Muscle of arm (tissue), 12 donors: ENCODE data around the gene CFAP57. TPM values are rescaled to one million over a fixed set of nuclear protein-coding genes. Genes with fewer than 3 reads are reported as not detected.

Source experiments
- DNase-seq: peaks from one replicate; pipeline ENCODE4 v3.0.0-alpha.2; 2013
- polyA plus RNA-seq, 12 donors: library from polyadenylated mRNA; unstranded; fragments of 120-200 nt; gene quantifications; one replicate each; pipeline ENCODE4 v1.2.1, GENCODE V29; 2013; ENCODE audit not compliant: insufficient read length in 12 of 12

Gene CFAP57
- polyA plus RNA-seq, 12 donors, result 0.12 to 1.5 (median 0.27) TPM; not detected in 3

DNA sequence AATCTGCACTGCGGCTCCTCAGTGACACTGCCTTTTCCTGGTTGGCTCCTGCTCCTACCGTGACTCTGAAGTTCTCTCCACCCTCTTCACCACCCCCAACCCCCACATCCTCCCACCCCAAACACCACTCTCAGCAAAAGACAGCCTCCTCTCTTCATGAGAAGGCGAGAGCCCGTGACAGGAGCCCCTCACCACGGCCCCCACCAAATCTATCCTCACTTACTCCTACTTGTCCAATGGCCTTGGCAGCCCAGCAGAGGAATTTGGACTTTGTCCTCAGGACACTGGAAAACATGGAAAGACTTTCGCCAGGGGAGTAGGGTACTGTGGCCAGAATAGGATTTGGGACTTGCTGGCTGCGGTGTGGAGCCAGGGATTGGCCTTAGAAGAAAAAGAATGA lies 104.5 kb downstream of the CFAP57 start:
- no peak for DNase-seq

DNA sequence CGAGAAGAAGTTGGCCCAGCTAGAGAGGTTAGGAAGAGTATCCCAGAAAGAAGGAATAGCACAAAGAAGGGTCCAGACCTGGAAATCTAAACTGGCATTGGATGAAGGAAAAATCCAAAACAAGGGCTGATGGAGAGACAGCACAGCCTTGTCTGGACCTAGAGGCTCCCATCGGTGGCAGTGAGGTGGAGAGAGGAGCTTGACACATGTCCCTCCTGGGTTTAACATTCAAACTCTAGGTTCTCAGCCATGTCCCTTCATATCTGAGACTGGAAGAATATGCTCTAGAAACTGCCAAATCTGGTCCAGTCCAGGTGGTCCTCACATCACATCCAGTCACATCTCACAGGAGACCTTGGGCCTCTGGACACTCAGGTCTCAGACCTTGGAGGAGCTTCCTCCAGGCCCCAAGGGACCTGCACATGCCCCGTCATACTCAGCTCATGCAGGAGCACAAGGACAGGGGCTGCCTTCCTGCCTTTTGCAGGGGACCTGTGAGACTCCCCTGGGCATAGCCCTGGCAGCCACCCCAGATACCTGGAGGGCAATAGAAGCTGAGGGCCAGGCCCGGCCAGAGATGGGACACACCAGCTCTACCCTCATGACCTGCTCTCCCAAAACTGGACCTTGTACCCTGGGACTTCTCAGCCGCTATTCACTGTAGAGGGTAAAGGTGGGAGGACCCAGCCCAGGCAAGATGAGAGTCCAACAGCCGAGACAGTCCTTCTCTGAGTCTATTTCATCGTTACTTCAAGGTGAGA lies 105.2 kb downstream of the CFAP57 start:
- no peak for DNase-seq

- DNase-seq, result no peak
Measured at GRCh38 chr1:43279161-43279560, 107.0 kb downstream of the CFAP57 start.

- no peak for DNase-seq
Measured at GRCh38 chr1:43279666-43280065, 107.5 kb downstream of the CFAP57 start.

GRCh38 chr1:43280692-43281091 lies 108.6 kb downstream of the CFAP57 start:
- DNase-seq, result no peak

DNA sequence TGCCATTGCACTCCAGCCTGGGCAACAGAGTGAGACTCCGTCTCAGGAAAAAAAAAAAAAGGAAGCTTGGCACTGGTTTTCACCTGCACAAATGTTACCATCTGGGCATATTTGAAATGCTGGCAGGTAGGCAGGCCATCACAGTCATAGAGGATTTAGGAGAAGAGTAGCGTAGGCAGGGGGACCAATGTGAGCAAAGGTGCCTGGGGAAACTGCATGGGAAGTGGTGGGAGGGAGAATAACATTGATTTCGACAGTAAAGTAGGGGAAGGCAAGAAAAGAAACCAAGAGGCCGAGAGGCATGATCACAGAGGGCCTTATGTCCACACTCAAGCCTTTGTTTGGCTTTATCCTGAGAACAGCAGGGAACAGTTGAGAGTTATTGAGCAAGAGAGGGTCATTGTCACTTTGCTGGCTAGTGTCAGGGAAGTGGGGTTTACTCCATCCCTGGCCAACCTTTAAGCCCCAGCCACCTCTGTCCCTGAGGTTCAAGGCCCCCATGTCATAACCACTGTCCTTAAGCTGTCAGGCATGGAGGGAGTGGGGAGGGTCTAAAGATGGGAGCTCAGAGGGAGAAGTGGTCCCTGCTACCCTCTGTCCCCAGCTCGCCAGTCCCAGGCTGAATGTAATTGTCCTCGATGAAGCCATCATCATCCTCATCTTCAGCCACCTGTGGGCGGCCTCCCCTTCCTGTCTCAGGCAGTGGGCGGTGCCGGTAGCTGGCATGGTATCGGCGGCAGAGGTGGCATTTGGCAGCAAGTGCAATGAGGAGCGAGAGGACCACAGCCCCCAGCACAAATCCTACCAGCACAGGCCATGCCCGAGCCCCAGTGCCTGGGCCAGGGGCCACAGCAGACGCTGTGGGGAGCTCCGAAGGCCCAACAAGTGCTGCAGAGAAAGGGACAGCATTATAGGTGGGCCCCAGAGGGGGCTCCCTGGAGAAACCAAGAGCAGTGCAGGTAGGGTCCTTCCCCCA lies 110.4 kb downstream of the CFAP57 start:
- DNase-seq, result no peak

DNA sequence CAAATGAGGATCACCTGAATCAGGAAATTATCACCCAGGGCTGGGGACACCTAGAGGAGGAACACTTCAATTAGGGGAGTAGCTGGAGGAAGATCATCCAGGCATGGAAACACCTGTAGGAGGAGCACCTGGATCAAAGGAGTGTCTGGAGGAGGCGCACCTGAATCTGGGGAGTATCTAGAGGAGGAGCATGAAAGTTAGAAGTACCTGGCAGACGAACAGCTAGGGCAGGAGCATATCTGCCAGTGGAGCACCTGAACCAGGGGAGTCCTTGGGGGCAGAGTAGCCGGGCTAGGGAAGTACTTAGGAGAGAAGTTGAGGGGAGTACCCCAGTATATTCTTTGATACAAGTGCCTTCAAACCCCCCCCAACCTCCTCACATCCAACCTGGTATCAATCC lies 111.9 kb downstream of the CFAP57 start:
- DNase-seq, result no peak

GRCh38 chr1:43284546-43285110 lies 112.5 kb downstream of the CFAP57 start:
- DNase-seq, result no peak

DNA sequence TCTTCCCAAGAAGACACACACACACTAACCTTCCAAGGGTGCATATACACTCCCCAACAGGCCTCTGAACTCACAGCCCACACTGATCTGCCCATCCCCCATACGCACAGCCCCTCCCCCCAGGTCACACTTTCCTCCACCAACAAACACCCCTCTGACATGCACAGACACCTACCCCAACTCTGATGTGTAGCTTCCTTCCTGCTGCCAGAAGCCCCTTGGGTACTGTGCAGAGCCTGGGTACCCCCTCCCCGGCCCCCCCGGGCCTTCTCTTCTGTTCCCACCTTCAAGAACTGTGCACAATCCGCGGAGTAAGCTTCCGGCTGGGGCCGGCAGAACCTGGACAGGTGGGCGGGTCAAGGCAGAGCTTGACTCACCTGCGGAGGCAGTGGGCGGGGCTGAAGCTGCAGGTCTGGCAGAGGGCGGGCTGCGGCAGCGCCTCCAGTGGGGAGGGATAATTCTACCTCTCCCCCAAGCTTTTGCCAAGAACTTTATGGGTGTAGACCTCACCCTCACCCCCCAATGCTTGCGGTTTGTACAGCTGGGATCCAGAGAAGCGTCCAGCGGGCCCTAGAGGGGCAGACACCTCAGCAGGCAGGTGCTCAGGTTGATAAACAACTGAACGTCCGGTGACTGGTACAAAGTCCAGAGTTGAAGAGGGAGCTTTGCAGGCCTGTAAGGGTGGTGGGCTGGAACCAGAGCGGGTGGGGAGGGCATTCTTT lies 113.3 kb downstream of the CFAP57 start, which contains the start of gene C1orf210:
Gene C1orf210, minus strand, starts transcription at position 313 of the 722 bp plus-strand sequence. CDS start 2,311 bp downstream, outside the sequence.
- DNase-seq, result no peak

- DNase-seq, result no peak
Measured at GRCh38 chr1:43286115-43286514, 114.0 kb downstream of the CFAP57 start.

DNA sequence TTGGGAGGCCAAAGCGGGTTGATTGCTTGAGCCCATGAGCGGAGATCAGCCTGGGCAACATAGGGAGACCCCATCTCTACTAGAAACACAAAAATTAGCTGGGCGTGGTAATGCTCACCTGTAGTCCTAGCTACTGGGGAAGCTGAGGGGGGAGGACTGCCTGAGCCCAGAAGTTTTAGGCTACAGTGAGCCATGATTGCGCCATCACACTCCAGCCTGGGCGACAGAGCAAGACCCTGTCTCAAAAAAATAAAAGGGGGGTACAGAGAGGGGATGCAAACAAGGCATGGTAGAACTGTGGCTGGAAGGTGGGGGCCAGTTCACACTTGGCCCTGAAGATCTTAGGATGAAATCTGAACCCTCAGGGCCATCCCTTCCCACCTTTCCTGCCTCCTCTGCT lies 114.4 kb downstream of the CFAP57 start:
- DNase-seq, result no peak

DNA sequence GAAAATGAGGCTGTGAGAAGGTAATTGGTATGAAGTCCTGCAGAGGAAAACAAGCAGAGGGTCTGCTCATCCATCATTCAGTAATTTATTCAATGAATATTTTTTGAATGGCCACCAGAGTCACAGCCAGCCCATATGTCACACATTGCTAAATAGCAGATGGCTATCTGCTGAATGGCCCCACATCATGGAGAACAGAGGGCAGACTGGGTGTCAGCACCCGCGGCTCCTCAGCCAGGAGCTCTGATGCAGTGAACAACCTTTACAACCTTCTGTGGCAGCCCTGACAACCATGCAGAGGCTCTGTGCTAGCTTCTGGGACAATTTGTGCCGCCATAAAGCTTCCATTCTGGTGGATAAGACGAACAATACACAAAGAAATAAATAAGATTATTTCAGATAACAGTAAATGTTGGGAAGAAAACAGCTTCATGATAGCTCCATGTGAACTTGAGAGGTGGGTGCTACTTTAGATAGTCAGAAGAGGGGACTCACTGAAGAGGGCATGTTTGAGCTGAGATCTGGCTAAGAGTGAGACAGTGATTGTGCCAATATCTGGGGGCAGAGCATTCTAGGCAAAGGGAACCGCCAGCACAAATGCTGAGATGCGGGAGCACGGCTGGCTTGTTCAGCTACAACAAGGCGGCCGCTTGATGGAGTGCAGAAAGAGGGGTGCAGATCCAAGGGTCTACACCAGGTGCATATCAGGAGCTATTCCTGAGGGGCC lies 116.1 kb downstream of the CFAP57 start:
- no peak for DNase-seq

- DNase-seq, result no peak
Measured at GRCh38 chr1:43288785-43289706, 116.9 kb downstream of the CFAP57 start.

GRCh38 chr1:43292216-43292615 lies 120.1 kb downstream of the CFAP57 start:
- no peak for DNase-seq

GRCh38 chr1:43292679-43293078 lies 120.5 kb downstream of the CFAP57 start:
- no peak for DNase-seq

DNA sequence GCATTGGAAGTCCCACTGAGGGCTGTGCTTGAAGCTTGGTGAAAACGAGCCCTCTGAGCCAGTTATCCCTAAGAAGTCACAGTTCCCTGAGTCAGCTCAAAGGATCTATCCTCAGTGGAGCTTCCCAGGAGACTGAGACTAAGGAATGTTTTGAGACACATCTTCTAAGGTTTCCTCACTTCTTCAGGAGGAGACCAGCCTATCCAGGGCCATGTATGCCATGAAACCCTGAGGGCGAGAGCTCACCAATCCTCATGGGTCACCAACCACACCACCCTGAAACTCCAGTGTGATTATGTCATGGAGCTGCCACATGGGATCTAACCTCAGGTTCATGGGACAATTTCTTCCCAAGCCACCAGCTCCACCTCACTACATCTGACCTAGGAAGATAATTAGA lies 121.0 kb downstream of the CFAP57 start:
- no peak for DNase-seq

DNA sequence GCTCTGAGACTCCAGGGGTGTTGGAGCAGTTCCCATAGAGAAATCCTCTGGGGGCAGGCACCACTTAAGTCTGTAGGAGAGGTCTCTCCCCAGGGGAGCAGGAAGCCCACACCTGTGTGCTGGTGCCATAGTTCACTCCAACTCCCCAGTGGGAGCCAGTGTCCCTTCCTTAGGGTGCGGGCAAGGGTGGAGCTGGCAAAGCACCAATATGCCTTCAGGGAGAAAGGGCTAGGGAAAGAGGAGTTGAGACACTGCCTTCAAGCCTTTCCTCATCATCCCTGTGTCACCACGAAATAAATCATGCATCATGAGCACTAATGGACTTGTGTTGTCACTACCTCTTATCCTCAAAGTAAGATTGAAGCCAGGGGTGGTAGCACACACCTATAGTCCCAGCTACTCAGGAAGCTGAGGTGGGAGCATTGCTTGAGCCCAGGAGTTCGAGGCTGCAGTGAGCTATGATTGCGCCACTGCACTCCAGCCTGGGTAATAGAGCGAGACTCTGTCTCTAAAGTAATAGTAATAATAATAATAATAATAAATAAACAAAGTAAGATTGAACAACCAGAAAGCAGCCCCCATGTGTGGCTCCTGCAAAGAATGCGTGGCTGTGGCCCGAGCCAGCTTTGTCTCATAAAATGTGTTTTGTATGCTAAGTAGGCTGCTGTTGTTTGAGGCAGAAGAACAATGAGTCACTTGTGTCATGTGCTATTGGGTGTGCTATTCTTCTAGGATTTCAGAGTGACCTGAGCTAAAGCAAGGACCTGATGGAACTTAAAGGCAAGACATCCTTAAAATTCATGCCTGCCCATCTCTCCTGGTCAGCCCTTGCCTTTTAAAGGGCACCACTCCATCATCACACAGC lies 122.0 kb downstream of the CFAP57 start:
- no peak for DNase-seq

DNA sequence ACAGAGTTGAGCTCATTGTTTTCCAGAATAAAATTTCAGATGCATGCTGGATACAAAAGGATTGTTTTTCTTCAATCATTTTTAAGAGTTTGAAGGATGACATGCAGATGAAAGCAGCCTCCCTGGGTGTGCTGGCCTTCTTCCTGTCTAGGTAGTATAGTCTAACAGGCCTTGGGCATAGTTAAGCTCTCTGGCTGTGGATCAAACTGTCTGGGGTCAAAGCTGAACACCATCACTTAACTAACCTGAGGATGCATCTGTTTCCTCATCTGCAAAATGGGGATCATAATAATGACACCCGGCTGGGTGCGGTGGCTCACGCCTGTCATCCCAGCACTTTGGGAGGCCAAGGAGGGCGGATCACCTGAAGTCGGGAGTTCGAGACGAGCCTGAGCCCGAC lies 122.6 kb downstream of the CFAP57 start:
- no peak for DNase-seq

DNA sequence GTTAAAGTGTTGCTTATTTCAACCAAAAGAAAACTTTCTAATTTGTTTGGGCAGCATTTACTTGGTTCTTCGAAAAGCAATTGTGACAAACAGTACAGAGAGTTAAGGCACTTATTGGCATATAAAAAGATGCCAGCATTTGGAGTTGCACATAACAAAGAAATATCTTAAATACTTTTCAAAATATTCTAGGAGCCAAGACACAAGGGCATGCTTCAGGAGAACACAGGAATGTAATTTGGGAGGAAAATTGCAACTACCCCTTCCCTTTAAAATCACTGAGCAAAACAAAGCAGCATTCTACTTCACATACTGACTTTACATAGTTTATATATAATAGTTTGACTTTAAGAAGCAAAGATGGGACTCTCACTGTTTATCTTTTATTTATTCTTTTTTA lies 124.1 kb downstream of the CFAP57 start:
- DNase-seq, result no peak
